Activated CD4-positive, CD25-positive, alpha-beta regulatory T cell treated with anti-CD3 and anti-CD28 coated beads, Interleukin-2, amount 50 U/mL, for 16 hours (primary cell): ENCODE results near the gene GABBR2.

Experiments
- DNase-seq: peaks from one replicate; pipeline ENCODE4 v3.0.0-alpha.2; 2020; ENCODE audit warnings: low read depth, low spot score

Gene GABBR2

GRCh38 chr9:98260635-98261034 lies 448.1 kb downstream of the GABBR2 start:
- DNase-seq, result no peak

GRCh38 chr9:98259791-98260190 lies 448.9 kb downstream of the GABBR2 start:
- no peak for DNase-seq

DNA sequence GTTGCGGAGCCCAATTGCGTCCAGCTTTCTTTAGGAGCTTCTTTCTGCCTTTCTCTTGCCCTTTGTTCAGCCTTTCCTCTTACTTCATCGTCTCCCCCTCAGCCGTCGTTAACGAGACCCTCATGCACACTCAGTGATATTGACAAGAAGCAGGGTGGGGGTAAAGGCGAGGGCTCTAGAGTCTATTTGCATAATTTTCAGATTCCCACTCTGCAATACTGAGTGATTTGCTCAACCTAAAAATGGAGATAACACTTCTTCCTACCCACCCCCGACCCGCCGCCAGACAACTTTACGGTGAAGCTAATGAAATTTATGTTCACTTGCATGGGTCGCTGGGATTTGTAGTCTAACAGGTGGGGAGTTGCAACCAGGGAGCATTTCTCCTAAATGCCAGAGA lies 452.0 kb downstream of the GABBR2 start:
- DNase-seq, result no peak

GRCh38 chr9:98255578-98256296 lies 453.0 kb downstream of the GABBR2 start, which contains the start of gene TBC1D2:
TBC1D2 (minus strand) TSS chr9:98255649; CDS start chr9:98255541, 108 bp downstream.
- peak; percentile 92 for DNase-seq

DNA sequence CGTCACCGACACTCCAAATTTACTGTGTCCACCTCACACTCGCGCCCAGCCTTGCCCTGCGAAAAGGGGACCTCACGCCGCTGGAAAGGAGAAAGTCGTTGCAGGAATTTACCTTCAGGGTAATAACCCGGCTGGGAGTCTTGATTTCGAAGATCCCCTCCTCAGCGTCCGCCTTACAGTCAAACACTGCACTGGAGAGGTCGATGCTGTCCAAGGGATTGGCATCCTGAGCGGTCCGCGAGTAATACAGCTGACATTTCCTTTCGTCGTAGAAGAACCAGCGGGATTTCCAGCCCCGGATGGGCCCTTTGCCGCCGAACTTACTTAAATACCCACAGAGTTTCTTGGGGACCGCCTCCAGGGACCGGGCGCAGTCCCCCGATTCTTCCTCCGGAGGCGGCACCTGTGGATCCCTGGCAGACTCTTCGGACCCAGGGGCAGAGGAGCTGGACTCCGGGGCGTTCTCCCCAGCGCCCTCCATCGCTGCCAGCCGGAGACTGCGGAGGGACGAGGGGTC lies 453.6 kb downstream of the GABBR2 start:
- no peak for DNase-seq

DNA sequence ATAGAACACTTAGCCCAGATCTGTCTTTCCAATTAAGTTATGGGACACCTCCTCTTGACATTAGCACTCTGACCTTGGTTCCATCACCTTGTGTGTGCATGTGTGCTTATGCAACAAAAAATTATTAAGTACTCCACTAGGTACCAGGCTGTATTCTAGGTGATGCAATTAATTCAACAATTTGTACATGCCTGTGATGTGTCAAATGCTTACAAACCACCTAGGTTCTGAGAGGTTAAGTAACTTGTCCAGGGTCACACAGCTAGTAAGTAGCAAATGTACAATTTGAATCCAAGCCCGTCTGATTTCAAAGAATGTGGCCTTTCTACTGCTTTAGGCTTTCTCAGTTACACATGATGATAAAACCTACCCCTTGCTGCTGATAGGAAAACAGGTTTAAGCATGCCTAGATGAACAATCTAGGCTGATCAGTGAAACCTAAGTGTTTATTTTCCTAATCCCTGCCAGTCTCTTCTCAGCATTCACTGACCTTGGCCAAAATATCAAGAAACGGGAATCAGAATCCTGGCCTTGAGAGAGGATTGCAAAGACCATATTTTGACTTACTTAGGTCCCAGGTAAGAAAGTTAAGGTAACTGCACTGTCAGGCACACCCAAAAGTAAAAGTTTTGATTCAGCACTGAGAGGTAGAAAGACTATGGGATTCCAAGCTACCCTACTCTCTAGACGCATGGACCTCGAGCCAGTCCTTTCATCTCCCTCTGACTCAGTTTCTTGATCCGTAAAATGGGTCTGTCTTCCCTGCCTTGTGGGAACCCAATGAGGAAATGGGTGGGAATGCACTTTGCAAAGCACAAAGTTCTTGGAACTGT lies 454.3 kb downstream of the GABBR2 start:
- no peak for DNase-seq

- no peak for DNase-seq
Measured at GRCh38 chr9:98253565-98253964, 455.2 kb downstream of the GABBR2 start.

DNA sequence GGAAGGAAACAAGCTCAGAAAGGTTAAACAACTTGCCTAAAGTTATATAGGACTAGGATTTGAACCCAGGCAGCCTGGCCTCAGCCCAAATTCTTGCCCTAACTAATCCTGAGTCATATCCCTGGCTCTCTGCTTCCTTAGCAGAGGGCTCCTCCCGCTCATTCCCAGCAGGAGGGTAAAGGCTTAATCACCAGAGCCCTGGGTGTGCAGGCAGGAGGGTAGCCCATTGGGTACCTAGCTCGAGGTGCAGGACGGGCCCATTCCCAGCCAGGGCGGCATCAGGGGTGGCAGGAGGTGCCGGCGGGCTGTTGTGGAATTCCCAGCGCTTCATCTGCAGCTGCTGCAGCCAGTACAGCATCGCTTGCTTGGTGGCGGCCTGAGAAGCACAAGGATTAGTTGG lies 457.2 kb downstream of the GABBR2 start:
- no peak for DNase-seq

GRCh38 chr9:98249771-98250170 lies 459.0 kb downstream of the GABBR2 start:
- DNase-seq, result no peak

GRCh38 chr9:98248737-98249474 lies 459.8 kb downstream of the GABBR2 start:
- no peak for DNase-seq

- no peak for DNase-seq
Measured at GRCh38 chr9:98247831-98248657, 460.7 kb downstream of the GABBR2 start.

GRCh38 chr9:98242426-98242825 lies 466.3 kb downstream of the GABBR2 start:
- DNase-seq, result no peak

GRCh38 chr9:98241357-98242300 lies 467.1 kb downstream of the GABBR2 start:
- no peak for DNase-seq

- DNase-seq, result no peak
Measured at GRCh38 chr9:98240475-98240874, 468.3 kb downstream of the GABBR2 start.
